Epithelial cell of proximal tubule (primary cell): ENCODE data around the gene SLN. TPM values are rescaled to one million over a fixed set of nuclear protein-coding genes. Genes with fewer than 3 reads are reported as not detected.
"Not testable (repeated sequence)": the region's sequence is repeated elsewhere in the genome, so short reads cannot be mapped to it uniquely, and the experiment has no call there.

Experiments used
- DNase-seq: peaks from one replicate; pipeline ENCODE4 v3.0.0-alpha.2; 2011; ENCODE audit warnings: low read depth
- H3K4me3 ChIP-seq: 2 replicates; pipeline ENCODE4 v1.5.1; 2011; ENCODE audit warnings: low read depth, mild to moderate bottlenecking, low read length
- CTCF ChIP-seq: conservative IDR thresholded peaks from 2 replicates; pipeline ENCODE4 v1.5.1; 2012; ENCODE audit warnings: low read depth, mild to moderate bottlenecking, low read length
- total RNA-seq: library from RNA; depleted of rRNA; stranded (reverse); fragments of >200 nt; gene quantifications from 2 replicates; pipeline ENCODE4 v1.2.3, GENCODE V29; 2015

Gene SLN
- 3.2 TPM in 1 of 2 replicates, not detected in the other for total RNA-seq

GRCh38 chr11:107711861-107712755 lies at the start of gene SLN:
SLN (minus strand) TSS chr11:107712056.
- DNase-seq = no peak
- TF ChIP-seq CTCF = no peak
- no peak within 1 kb of the TSS for H3K4me3 ChIP-seq

GRCh38 chr11:107758719-107759355 lies 47.0 kb upstream of the SLN start:
- DNase-seq, H3K4me3 ChIP-seq: not testable (repeated sequence)

GRCh38 chr11:107757661-107758060 lies 45.8 kb upstream of the SLN start:
- DNase-seq = no peak
- TF ChIP-seq CTCF = peak; percentile 36
- no peak overlapping the region for H3K4me3 ChIP-seq

GRCh38 chr11:107756553-107756952 lies 44.7 kb upstream of the SLN start:
- DNase-seq = no peak
- no peak overlapping the region for H3K4me3 ChIP-seq
- TF ChIP-seq CTCF = no peak

GRCh38 chr11:107752949-107753822 lies 41.3 kb upstream of the SLN start:
- DNase-seq = no peak
- no peak for TF ChIP-seq CTCF
- no peak overlapping the region for H3K4me3 ChIP-seq

GRCh38 chr11:107752508-107752907 lies 40.7 kb upstream of the SLN start:
- no peak overlapping the region for H3K4me3 ChIP-seq
- no peak for TF ChIP-seq CTCF
- DNase-seq = no peak

- TF ChIP-seq CTCF = no peak
- no peak overlapping the region for H3K4me3 ChIP-seq
- DNase-seq = no peak
These were observed 39.2 kb upstream of the SLN start for GRCh38 chr11:107751082-107751481.
